ENCODE results near the gene ARHGAP24.

ARHGAP24 gene

DNA sequence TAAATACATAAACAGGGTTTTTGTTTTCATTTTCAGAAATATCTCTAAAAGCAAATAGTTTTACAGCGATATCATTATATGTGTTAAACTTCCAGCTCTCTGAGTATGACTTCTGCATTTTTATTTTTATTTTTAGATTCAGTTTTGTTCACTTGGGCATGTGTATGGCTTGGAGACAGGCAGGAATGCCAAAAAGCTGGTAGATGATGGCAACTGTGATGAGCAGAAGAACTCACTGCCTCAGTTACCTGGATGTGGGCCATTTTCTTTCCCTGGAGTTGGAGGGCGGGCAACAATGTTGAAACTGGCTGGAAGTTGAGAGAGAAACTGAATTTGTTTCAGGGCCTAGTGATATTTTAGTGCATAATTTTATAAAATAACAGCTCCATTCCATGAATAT is 266.4 kb downstream of the ARHGAP24 start:
- no peak for DNase-seq (ENCODE audit: low read depth)

DNA sequence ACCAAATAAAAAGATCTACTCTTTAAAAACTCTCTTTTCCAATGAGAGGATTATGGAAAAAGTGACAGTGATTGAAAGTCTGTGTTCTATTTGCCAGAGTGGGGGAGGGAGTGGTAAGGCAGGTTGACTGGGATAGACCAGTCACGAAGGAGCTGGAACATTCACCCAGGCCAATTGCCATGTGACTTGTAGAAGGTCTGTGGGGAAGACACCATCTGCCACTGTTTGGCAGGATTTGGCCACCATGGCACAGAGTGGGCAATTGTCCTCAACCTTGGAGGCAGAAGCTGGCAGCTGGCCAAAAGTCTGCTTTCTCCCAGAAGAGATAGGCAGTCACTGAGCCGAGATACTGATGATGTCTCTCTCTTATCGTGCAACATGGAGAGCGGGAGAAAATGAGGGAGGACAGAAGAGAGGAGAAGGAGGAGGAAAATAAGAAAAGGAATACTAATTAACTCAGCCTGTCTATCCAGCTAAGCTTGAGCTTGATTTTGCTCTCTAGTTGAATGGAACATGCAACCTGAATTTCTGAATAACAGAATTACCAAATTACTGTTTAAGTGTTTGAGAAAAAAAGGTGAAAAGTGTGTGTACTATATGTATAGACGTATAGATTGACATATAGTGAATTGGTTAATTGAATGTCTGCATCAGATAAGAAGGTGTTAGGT is 267.1 kb downstream of the ARHGAP24 start:
- no peak for DNase-seq (ENCODE audit: low read depth)

DNA sequence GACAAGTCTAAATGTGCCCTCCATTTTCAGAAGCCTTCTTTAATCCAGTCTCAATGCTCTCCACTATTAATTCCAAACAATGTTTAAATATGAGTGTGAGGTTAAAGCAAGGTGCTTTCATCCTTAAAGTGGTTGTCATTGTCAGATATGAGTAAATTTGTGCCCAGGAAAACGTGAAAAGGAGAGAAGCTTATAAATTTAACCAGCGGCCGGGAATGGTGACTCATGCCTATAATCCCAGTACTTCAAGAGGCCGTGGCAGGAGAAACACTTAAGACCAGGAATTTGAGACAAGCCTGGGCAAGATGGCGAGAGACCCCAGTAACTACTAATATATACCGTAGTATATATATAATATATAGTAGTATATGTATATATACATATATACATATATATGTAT is 270.0 kb downstream of the ARHGAP24 start:
- peak; percentile 75 for DNase-seq (ENCODE audit: low read depth)

DNA sequence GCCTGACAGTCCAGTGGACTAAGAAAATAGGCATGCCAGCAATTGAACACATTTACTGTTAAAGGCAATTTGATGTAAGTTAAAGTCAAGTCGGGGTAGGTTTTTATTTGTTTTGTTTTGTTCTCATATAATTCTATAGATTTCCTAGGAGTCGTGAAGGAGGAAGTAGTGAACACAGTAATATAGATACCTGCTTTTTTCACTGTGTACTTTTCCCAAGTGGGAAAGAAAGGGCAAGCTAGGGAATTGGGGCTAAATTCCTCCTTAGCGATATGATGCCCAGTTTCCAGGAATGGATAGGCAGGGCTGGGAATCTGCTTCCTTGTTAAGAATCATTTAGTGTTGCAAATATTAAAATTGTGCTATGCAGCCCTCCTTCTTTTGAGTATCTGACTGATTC is 271.0 kb downstream of the ARHGAP24 start:
- DNase-seq (ENCODE audit: low read depth) = no peak

DNA sequence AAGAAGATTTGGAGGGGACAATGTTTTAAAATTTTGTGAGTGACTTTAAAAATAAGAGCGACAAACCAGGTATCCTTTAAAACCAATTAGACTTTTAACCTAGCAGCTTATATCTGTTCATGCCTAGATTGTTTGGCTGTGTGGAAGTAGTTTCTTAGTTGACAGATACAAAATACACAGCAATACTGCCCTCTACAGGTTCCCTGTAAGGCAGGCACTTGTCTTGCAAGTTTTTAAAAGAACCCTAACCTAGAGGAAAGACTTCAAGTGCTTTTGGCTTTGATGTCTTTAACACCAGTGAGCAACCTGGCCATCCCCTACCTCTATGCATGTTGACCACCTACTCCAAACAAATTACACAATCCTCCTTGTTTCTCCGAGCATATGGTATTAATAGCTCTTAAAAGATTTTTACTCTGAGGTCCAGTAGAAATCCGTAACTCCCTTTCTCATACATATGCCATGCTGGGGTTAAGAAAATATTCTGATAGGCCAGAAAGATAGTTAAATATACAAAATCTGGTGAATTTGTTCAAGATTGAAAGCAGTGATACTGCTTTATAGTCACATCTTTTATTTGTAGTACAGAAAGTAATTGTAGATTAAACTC is 273.0 kb downstream of the ARHGAP24 start:
- peak; percentile 79 for DNase-seq (ENCODE audit: low read depth)

DNA sequence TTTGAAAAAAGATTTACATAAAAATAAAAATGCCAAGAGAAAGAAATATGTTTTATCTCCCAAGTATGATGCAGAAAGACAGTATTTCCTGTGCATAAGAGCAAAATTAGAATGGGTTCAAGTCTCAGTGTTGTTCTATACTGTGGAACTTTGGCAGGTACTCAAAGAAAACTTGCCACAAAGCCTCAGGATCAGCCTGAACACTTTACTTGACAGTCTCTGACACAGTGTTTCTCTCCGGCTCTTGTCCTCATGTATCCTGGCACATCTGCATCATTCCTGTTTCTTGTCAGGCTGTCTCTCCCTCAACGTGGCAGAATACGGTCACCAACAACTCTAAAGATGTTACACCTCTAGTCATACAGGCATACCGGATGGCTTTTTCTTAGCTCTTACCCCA is 273.7 kb downstream of the ARHGAP24 start:
- peak; percentile 57 for DNase-seq (ENCODE audit: low read depth)

DNA sequence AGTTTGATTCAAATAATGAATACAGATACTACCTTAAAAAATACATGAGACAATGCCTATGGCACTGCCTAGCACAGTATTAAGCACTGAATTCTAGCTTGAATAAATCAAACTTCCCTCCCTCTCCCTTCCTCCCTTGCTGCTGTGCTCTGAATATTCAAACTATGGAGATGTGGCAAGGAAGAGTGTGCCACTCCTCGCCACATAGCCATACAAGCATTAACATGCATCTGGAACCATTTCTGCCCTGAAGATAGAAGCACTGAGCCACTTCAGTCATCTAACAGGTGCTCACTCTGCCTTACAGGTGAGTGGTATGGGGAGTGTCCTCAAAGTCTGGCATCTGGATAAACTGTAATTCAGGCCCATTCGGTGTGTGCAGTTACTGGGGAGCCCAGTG is 276.9 kb downstream of the ARHGAP24 start:
- no peak for DNase-seq (ENCODE audit: low read depth)

DNA sequence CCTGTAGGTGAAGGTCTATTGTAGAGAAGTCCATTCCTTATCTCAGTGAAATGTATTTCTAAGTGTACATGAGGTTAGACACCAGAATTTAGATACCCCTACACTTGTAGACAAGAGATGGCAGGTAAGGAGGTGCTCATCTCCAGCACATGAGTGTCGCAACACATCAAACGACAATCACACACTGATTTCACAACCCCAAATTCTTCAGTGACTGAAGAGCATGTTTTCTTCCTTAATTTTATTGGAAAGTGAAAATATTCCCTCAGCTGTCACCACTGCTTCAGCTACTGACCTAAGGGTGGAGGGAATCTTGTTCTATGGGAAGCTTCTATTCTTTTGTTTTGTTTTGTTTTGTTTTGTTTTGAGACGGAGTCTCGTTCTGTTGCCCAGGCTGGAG is 280.3 kb downstream of the ARHGAP24 start:
- no peak for DNase-seq (ENCODE audit: low read depth)

DNA sequence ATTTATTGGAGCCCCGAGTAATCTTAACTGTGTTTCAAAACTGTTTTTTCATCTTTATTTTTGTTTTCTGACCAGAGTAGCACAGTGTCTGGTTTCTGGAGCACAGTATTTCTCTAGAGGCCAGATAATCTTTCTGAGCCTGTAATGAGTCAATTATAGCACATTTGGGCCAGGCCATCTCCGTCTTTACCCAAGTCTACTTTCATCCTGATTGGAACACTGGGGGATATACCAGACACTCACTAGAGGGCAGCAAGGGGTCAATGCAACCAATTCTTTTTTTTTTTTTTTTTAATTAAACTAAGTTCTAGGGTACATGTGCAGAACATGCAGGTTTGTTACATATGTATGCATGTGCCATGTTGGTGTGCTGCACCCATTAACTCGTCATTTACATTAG is 282.0 kb downstream of the ARHGAP24 start:
- peak; percentile 68 for DNase-seq (ENCODE audit: low read depth)

DNA sequence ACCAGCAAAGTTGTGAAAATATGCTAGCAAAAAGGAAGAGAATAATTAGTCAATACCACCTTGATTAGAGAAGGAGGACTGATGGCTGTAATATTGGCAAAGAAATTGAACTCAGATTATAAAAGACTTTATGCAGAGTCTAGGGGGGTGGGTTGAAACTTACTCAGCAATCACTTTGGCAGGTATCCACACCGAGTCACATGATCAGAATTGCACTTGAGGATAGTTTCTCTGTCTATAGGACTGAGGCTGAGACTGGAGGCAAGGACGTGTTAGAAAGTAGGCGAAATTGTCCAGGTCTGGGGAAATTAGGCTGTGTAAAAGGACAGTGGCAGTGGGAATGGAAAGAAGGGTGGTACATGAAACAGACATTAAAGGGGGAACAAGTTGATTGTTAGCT is 284.4 kb downstream of the ARHGAP24 start:
- no peak for DNase-seq (ENCODE audit: low read depth)

DNA sequence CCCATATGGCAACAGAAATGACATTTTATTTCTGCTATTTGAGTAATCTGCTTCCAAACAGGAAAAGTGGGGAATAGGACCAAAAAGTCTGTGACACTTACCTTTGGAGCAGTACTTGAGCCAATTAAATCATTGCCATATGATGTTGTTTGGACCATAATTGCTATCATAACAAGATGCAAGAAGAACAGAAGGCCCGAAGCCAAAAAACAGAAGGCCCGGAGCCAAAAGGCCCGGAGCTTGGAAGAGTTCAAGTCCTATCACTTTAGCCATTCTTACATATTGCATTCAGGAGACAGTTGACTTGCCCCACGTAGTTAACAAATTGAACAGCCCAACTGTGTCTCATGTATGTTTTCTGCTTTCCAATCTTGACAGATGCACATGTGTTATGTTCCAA is 285.6 kb downstream of the ARHGAP24 start:
- no peak for DNase-seq (ENCODE audit: low read depth)

DNA sequence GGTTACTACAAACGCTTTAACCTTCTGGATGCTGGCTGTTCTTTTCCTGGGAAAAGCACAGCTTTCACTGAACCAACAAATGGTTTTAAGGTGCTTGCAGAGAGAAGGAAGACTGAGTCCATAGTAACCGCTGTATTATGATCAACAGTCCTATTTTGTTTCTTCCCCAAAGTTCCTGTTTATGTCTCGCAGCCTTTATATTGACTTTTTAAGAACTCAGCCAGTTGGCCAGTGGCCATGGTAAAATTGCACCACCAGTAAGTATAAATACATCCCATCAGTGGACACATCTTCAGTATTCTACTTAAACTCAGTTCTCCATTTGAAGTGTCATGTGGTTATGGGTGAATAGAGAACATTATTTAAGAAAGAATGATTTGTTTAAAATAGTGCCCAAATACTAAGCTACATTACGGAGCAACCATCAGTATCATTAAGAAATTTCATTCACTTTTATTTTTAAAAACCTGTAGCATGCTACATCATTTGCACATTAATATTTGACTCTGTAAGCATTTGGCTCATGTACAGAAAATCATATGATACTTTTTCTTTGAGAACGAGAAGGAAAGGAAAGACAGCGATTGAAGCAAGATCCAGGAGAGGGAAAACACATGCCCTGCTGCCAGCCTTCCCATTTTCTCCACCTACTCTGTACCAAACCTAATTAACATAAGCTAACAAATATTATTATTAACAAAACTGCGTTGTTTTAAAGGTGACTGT is 287.0 kb downstream of the ARHGAP24 start:
- DNase-seq (ENCODE audit: low read depth) = peak; percentile 68

DNA sequence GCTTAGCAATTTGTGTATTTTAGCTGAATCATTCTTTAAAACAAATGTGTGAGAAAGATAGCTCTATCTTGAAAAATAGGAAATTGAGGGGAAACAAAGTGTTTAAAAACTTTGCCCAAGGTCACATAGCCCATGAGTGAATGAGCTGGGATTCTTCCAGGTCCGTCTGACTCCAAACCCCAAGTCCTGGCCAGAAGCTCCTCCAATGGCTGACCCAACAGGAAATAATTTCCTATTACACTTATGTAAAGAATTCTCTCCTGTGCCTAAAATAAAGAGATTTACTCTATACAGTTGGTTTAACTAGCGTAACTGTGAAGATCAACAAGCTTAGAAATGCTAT is 287.6 kb downstream of the ARHGAP24 start:
- DNase-seq (ENCODE audit: low read depth) = peak; percentile 96

DNA sequence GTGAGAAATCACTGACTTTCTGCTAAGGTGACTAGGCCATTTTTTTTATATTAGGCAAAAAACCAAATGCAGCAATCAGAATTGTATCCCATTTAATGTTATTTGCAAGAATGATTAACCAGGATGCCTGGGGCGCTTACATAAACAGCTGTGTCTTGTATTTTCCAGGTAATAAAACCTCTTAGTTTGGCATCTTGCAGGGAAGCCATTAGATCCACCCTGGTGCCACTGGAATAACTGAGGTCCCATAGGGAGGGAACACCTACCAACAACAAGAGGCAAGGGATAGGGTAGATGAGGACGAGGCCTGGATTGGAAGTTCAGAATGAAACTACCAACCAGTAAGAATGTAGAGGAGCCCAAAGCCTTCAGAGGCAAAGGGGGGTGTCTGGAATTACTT is 288.3 kb downstream of the ARHGAP24 start:
- DNase-seq (ENCODE audit: low read depth) = no peak

DNA sequence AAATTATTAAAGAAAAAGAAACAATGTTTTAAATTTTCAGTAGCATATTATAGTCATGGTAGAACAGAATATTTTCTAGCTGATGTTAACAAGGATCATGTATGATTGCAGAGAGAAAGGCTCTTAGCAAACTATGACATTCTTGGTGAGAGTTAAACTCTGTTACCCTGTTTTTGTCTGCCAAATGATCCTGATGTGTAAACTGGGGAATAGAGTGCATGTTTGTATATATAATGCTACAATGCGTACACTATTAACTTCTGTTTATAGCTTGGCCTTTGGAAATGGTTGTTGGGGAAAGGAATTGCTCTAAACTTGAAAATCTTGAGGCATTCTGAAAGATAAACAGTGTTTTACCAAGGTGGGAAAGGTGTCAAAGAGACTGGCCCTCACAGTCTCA is 292.7 kb downstream of the ARHGAP24 start:
- no peak for DNase-seq (ENCODE audit: low read depth)

DNA sequence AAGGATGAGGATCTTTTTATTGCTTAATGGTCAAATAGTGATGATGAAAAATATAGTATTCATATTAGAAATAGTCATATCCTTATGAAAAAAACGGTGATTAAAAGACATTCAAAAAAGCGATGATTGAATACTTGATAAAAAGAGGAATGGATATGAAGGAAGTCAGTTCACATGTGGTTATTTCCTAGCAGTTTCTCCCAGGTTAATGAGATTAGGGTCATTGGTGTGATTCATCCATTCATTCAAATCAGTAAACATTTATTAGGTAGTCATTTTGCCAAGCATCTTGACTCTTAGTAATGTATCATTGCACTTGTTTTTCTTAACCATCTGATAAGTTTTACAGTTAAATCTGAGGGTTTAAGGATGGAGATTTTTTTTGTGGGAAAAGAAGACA is 294.1 kb downstream of the ARHGAP24 start:
- DNase-seq (ENCODE audit: low read depth) = no peak

DNA sequence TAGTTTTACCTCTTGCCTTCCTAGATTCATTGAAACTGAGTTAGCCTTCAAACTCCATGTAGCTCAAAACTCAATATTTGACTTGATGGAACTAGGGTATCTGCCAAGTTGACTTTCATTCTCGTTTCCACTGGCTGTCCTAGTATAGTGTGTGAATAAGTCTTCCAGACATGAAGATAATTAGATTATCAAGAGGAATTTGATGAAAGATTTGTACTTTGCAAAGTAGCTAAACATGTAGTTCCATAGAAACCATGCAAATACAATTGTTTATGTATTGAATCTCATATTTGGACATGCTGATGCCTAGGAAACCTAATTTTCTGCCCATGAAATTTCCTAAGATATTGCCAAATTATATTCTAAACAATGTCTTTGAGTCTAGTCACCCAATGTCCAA is 297.5 kb downstream of the ARHGAP24 start:
- DNase-seq (ENCODE audit: low read depth) = peak; percentile 75

DNA sequence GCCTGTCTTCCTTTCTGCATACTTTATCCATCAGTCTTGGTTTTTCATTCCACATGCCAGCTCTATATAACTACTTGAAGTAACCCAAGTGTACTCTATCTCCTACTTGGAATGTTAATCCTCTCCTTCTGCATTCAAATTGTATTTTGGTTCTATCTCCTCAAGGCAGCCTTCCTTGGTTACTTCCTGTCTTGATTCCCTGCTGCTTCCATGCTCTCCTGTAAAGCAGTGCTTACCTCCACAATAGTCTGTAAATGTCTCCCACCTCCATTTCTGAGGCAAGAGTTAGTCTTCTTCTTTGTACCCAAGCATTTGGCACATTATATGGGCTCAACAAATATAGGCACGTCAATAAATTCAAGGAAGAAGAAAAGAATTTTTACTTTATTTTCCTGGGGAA is 298.4 kb downstream of the ARHGAP24 start:
- no peak for DNase-seq (ENCODE audit: low read depth)

DNA sequence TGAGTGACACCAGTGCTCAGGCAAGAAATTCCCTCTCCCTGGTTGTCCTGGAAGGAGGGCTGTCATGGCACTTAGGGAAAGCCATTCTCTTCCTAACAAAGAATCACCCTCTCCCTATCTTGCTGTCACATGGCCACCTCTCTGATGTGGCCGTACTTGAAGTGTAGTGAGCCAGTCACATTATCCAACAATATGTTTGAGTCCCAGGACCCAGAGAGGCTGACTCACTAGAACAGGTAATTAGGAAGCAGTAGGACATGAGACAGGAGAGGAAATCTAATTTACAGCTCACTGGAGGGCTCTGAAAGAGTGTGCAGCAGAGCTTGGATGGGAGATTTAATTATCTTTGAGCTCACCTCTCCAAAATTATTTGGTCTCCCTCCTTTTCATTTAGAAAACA is 299.1 kb downstream of the ARHGAP24 start:
- no peak for DNase-seq (ENCODE audit: low read depth)

DNA sequence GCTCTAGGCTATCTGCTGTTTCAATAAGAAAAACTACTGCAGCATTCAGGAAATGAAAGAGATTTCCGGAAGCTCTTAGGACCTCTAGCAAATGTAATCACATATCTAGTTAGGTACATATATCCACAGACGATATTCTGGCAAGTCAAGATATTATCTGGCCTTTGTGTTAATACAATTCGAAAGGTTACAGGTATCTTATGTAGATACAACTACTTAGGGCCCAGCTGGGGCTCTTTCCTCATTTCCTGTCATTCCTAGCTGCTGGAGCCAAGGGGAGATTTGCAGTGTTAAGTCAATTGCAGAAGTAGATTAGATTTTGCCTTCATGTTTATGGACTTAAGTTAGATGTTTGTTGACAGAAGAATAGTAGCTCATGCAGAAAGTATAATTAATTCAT is 299.5 kb downstream of the ARHGAP24 start:
- DNase-seq (ENCODE audit: low read depth) = no peak

DNA sequence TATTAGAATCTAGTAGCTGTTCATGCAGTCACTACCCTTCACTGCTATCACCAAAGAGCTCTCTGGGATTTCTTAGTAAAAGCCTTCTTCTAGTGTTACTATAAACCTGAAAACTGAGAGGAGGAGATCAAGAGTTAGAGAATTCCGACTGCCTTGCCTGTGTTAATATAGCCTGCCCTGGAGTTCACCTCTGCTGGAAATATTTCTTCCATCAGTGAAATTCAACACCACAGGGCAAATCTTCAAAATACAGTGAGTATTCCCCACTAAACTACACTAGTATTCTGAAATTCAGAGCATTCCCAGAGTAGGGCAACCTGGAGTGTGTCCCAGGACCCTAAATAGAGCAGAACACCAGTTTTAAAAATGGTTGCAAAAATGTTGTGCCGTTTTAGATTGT is 301.1 kb downstream of the ARHGAP24 start:
- peak; percentile 53 for DNase-seq (ENCODE audit: low read depth)

DNA sequence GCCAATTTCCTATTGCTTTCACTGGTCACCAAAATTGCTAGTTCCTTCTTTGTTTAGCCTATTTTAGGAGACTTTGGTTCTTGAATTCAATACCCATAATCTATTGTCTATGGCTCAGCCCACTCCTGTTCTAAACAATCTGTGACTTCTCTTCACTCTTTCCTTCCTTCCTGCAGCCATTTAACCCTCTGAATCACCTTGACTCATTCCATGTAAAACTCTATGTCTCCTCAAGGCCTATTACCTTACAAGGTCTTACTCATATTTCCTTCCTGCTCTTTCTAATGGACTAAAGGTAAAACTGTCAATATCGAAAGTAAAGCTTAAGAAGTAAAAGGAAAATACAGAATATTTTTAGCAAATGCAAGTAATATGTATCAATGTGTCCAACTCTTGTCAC is 301.6 kb downstream of the ARHGAP24 start:
- DNase-seq (ENCODE audit: low read depth) = peak; percentile 32

DNA sequence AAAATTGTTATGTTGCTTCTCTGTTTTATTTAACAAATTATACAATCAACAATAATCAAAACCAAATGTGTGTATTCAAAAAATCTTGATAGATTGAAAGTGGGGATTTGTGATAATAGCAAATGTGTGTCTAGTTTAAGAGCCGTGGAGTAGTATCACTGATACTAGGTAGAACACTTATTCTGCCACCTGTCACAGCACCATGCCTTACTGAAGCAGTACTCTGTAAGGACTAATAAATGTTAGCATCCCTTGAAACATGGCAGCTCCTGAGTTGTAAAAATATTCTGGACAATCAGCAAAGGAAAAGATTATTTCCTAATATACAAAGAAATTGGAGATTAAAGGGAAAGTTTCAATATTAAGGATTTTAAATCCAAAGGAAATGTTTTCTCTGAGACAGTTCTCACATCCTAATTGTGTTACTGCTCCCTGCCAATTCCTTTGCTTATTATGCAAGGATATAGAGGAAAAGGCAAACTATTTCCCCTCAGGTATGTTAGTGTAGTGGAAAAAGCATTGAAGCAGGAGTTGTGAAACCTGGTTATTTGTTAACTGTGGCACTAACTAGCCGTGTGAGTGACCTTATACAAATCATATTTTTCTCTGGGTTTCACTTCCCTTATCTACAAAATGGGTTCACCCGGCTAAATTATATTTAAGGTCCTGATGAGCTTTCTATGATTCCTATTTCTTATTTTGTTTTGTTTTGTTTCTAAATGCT is 303.1 kb downstream of the ARHGAP24 start:
- no peak for DNase-seq (ENCODE audit: low read depth)

All from EH (cell line).